ENCODE data around the gene GATM. TPM values are rescaled to one million over a fixed set of nuclear protein-coding genes. Genes with fewer than 3 reads are reported as not detected.

Gene GATM
- total and polyA plus RNA-seq, 2 of the 4 experiments (the other 2 are of a cell fraction), result 0.10 to 0.18 TPM

- Histone ChIP-seq H3K23ac (ENCODE audit: low read depth, low read length) (no peak overlapping the region), H3K18ac (ENCODE audit: low read depth, low read length) (no peak overlapping the region), H2BK120ac (ENCODE audit: low read depth, low read length) (no peak overlapping the region), H3K4me1 (ENCODE audit: control insufficient read depth, insufficient read depth, low read length) (no peaks in the 10 kb centered on the region), H2BK15ac (ENCODE audit: low read depth, low read length) (no peak overlapping the region), H3K27ac (ENCODE audit: insufficient read depth, low read length) (no peak overlapping the region), H3K4me2 (ENCODE audit: low read depth, low read length) (no peak overlapping the region), H3K4me3 (ENCODE audit: insufficient read depth, low read depth, low read length) (no peak overlapping the region), H2BK20ac (ENCODE audit: low read depth, low read length) (no peak overlapping the region), H2AK5ac (ENCODE audit: low read depth, low read length) (no peak overlapping the region), H3K79me1 (ENCODE audit: low read depth in 1 of 2, low read length in 2 of 2) (no peaks in the 10 kb centered on the region), H3K9me1 (ENCODE audit: insufficient read depth, low read length) (no peaks in the 10 kb centered on the region), H2BK5ac (ENCODE audit: low read depth, low read length, poor library complexity, severe bottlenecking) (no peak overlapping the region), H3K27me3 (ENCODE audit: control insufficient read depth, insufficient read depth, low read length) (peaks cover 3% of the 10 kb centered on the region; the same call in 1 of the 2 replicates), H2AK9ac (replicated peaks; ENCODE audit: low read depth, low read length, poor library complexity) (no peak overlapping the region), H3K36me3 (ENCODE audit: control insufficient read depth, insufficient read depth, low read length) (no peaks in the 10 kb centered on the region), H4K5ac (ENCODE audit: low read depth, low read length) (no peak overlapping the region), H4K20me1 (ENCODE audit: insufficient read depth, low read length) (no peaks in the 10 kb centered on the region), H3K4ac (ENCODE audit: low read depth, low read length) (no peak overlapping the region), H4K8ac (ENCODE audit: low read depth in 2 of 2, low read length in 2 of 2) (no peak overlapping the region), H3K14ac (replicated peaks; ENCODE audit: low read depth, low read length) (no peak overlapping the region), H3K9me3 (ENCODE audit: control insufficient read depth, insufficient read depth, low read length) (no peaks in the 10 kb centered on the region), H2AFZ (replicated peaks; ENCODE audit: low read length, poor library complexity) (no peak overlapping the region), H3K56ac (ENCODE audit: extremely low read depth, insufficient read depth, low read length) (no peak overlapping the region), H3K9ac (ENCODE audit: low read depth, low read length) (no peak overlapping the region), H4K91ac (ENCODE audit: insufficient read depth, low read depth, low read length) (no peak overlapping the region)
- CTCF ChIA-PET, result no interaction called here
- POLR2A ChIA-PET (ENCODE audit: unreplicated experiment), result no interaction called here
- intact Hi-C loops (cut with micrococcal nuclease), result no loop called here
- TF ChIP-seq POLR2A (IDR thresholded peaks at IDR 0.05; ENCODE audit: low read depth, low read length) (no peak), CEBPB (IDR thresholded peaks at IDR 0.05; ENCODE audit: low read depth, low read length) (no peak), ELK1 (IDR thresholded peaks at IDR 0.05; ENCODE audit: borderline replicate concordance, low read depth, low read length) (no peak), RAD21 (IDR thresholded peaks at IDR 0.05; ENCODE audit: low read length) (no peak), NFE2L2 (IDR thresholded peaks at IDR 0.05; ENCODE audit: low read depth, low read length) (no peak), MXI1 (IDR thresholded peaks at IDR 0.05; ENCODE audit: borderline replicate concordance, low read depth, low read length) (no peak), CTCF (conservative IDR thresholded peaks at IDR 0.05; ENCODE audit: low read depth, low read length) (no peak), FOS (IDR thresholded peaks at IDR 0.05; ENCODE audit: low read depth, low read length) (no peak), CHD1 (IDR thresholded peaks at IDR 0.05; ENCODE audit: low read depth, low read length) (no peak), BHLHE40 (IDR thresholded peaks at IDR 0.05; ENCODE audit: low read depth, low read length) (no peak), RFX5 (IDR thresholded peaks at IDR 0.05; ENCODE audit: low read depth, low read length) (no peak), MAZ (IDR thresholded peaks at IDR 0.05; ENCODE audit: borderline replicate concordance, low read depth, low read length) (no peak), USF2 (IDR thresholded peaks at IDR 0.05; ENCODE audit: low read depth, low read length) (no peak), MAFK (IDR thresholded peaks at IDR 0.05; ENCODE audit: low read depth, low read length) (no peak)
- DNase-seq (no peak), ATAC-seq (ENCODE audit: low read depth) (no peak)
- in situ Hi-C loops (cut with MboI; ENCODE audit: low sequenced_read_pairs), result no loop called here
- WGBS, 2 experiments (ENCODE audit: extremely low coverage in 2 of 2, insufficient read length in 1 of 2), result no CpG with 5 or more reads among the region's 4 CpGs
- BruUV-seq (replicated peaks), result no TSS peak
- dilution Hi-C loops (cut with HindIII; ENCODE audit: low sequenced_read_pairs, unreplicated experiment), result no loop called here
Measured at GRCh38 chr15:45331972-45332371, 46.4 kb downstream of the GATM start.
